Measurements from ENCODE around the gene KCNQ1OT1. TPM values are rescaled to one million over a fixed set of nuclear protein-coding genes. Genes with fewer than 3 reads are reported as not detected.
A peak's percentile ranks its signal among the peaks of the same experiment; 100 is the strongest.

KCNQ1OT1 gene
- total RNA-seq, 1 donor from 2014 or later, result 2.3 TPM

GRCh38 chr11:2699185-2699530 is 636 bp downstream of the KCNQ1OT1 start:
- Histone ChIP-seq H3K4me2 (peak overlapping the region; percentile 81), H2AFZ (replicated peaks) (no peak overlapping the region), H3K27ac (no peak overlapping the region), H3K79me2 (ENCODE audit: low read depth) (peaks cover 38% of the 10 kb centered on the region), H3K4me1 (peaks cover 30% of the 10 kb centered on the region), H3K36me3 (no peaks in the 10 kb centered on the region), H3F3A (ENCODE audit: low read depth) (peaks cover 27% of the 10 kb centered on the region), H4K20me1 (ENCODE audit: low read depth) (peaks cover 48% of the 10 kb centered on the region), H3K4me3 (peak overlapping the region; percentile 62), H3K9ac (no peak overlapping the region), H3K9me3 (ENCODE audit: low read depth) (no peaks in the 10 kb centered on the region), H3K27me3 (peaks cover 58% of the 10 kb centered on the region)
- peaks cover 63% of the 10 kb centered on the region for H3K4me1 Mint-ChIP-seq
- no peak overlapping the region for H3K27ac Mint-ChIP-seq
- peaks cover 2% of the 10 kb centered on the region for H3K36me3 Mint-ChIP-seq
- H3K9me3 Mint-ChIP-seq, result peaks cover 11% of the 10 kb centered on the region
- no peak for DNase-seq (ENCODE audit: low spot score)
- peaks cover 20% of the 10 kb centered on the region for H3K27me3 Mint-ChIP-seq (ENCODE audit: insufficient read depth, low read depth)
- no peak for TF ChIP-seq EZH2phosphoT487 (IDR thresholded peaks at IDR 0.05)
- TF ChIP-seq EZH2 (IDR thresholded peaks at IDR 0.05), result no peak
- no peak for TF ChIP-seq CTCF (IDR thresholded peaks at IDR 0.05)
- peak overlapping the region; percentile 94 for H3K4me3 Mint-ChIP-seq

GRCh38 chr11:2698386-2699184 is 1.2 kb downstream of the KCNQ1OT1 start:
- Mint-ChIP-seq H3K27ac (no peak overlapping the region), H3K4me3 (peak overlapping the region; percentile 94), H3K36me3 (peaks cover 2% of the 10 kb centered on the region), H3K4me1 (peaks cover 61% of the 10 kb centered on the region), H3K9me3 (peaks cover 10% of the 10 kb centered on the region), H3K27me3 (ENCODE audit: insufficient read depth, low read depth) (peaks cover 19% of the 10 kb centered on the region)
- no peak overlapping the region for H3K9ac ChIP-seq
- no peak overlapping the region for H3K27ac ChIP-seq
- TF ChIP-seq EZH2 (IDR thresholded peaks at IDR 0.05) (no peak), CTCF (IDR thresholded peaks at IDR 0.05) (no peak), EZH2phosphoT487 (IDR thresholded peaks at IDR 0.05) (no peak)
- no peaks in the 10 kb centered on the region for H3K9me3 ChIP-seq (ENCODE audit: low read depth)
- H4K20me1 ChIP-seq (ENCODE audit: low read depth), result peaks cover 53% of the 10 kb centered on the region
- peak overlapping the region; percentile 81 for H3K4me2 ChIP-seq
- H2AFZ ChIP-seq (replicated peaks), result no peak overlapping the region
- peak overlapping the region; percentile 62 for H3K4me3 ChIP-seq
- H3K79me2 ChIP-seq (ENCODE audit: low read depth), result peaks cover 38% of the 10 kb centered on the region
- DNase-seq (ENCODE audit: low spot score), result no peak
- peaks cover 32% of the 10 kb centered on the region for H3K4me1 ChIP-seq
- peaks cover 57% of the 10 kb centered on the region for H3K27me3 ChIP-seq
- no peaks in the 10 kb centered on the region for H3K36me3 ChIP-seq
- peaks cover 33% of the 10 kb centered on the region for H3F3A ChIP-seq (ENCODE audit: low read depth)

- Histone ChIP-seq H4K20me1 (ENCODE audit: low read depth) (peaks cover 60% of the 10 kb centered on the region), H3K4me1 (peaks cover 32% of the 10 kb centered on the region), H3K9me3 (ENCODE audit: low read depth) (no peaks in the 10 kb centered on the region), H3K27me3 (peaks cover 54% of the 10 kb centered on the region), H2AFZ (replicated peaks) (no peak overlapping the region), H3K9ac (no peak overlapping the region), H3F3A (ENCODE audit: low read depth) (peaks cover 40% of the 10 kb centered on the region), H3K4me3 (no peak overlapping the region), H3K79me2 (ENCODE audit: low read depth) (peaks cover 38% of the 10 kb centered on the region), H3K36me3 (no peaks in the 10 kb centered on the region), H3K27ac (no peak overlapping the region), H3K4me2 (peak overlapping the region; percentile 81)
- Mint-ChIP-seq H3K36me3 (peaks cover 2% of the 10 kb centered on the region), H3K4me3 (peak overlapping the region; percentile 94), H3K4me1 (peaks cover 61% of the 10 kb centered on the region), H3K27ac (no peak overlapping the region), H3K27me3 (ENCODE audit: insufficient read depth, low read depth) (peaks cover 19% of the 10 kb centered on the region), H3K9me3 (peaks cover 10% of the 10 kb centered on the region)
- TF ChIP-seq EZH2phosphoT487 (IDR thresholded peaks at IDR 0.05), result no peak
- TF ChIP-seq CTCF (IDR thresholded peaks at IDR 0.05), result no peak
- TF ChIP-seq EZH2 (IDR thresholded peaks at IDR 0.05), result no peak
- DNase-seq (ENCODE audit: low spot score), result no peak
Measured at GRCh38 chr11:2697866-2698265, 1.9 kb downstream of the KCNQ1OT1 start.
